ENCODE results near the gene MAGEA9B.
"Not testable (repeated sequence)": the region's sequence is repeated elsewhere in the genome, so short reads cannot be mapped to it uniquely, and the experiment has no call there.

MAGEA9B gene

GRCh38 chrX:149587359-149587758 is at the start of gene MAGEA9B:
Gene MAGEA9B (minus strand): TSS chrX:149587459. CDS start chrX:149583179, 4,280 bp downstream.
- DNase-seq (ENCODE audit: low read depth), result not testable (repeated sequence)

GRCh38 chrX:149633511-149633910 is 46.3 kb upstream of the MAGEA9B start:
- DNase-seq (ENCODE audit: low read depth), result no peak

- no peak for DNase-seq (ENCODE audit: low read depth)
Measured at GRCh38 chrX:149631234-149632165, 44.2 kb upstream of the MAGEA9B start, which contains the start of gene TMEM185A. Gene TMEM185A (minus strand): TSS chrX:149631792. CDS start chrX:149631580, 212 bp downstream.

- DNase-seq (ENCODE audit: low read depth), result no peak
Measured at GRCh38 chrX:149630681-149631233, 43.5 kb upstream of the MAGEA9B start.

GRCh38 chrX:149629730-149630387 is 42.6 kb upstream of the MAGEA9B start:
- no peak for DNase-seq (ENCODE audit: low read depth)

GRCh38 chrX:149628768-149629167 is 41.5 kb upstream of the MAGEA9B start:
- no peak for DNase-seq (ENCODE audit: low read depth)

GRCh38 chrX:149628280-149628679 is 41.0 kb upstream of the MAGEA9B start:
- no peak for DNase-seq (ENCODE audit: low read depth)

GRCh38 chrX:149626829-149627228 is 39.6 kb upstream of the MAGEA9B start:
- DNase-seq (ENCODE audit: low read depth), result not testable (repeated sequence)

- not testable (repeated sequence) for DNase-seq (ENCODE audit: low read depth)
Measured at GRCh38 chrX:149619662-149620061, 32.4 kb upstream of the MAGEA9B start.

- no peak for DNase-seq (ENCODE audit: low read depth)
Measured at GRCh38 chrX:149618871-149619270, 31.6 kb upstream of the MAGEA9B start.

GRCh38 chrX:149611623-149612175 is 24.4 kb upstream of the MAGEA9B start:
- no peak for DNase-seq (ENCODE audit: low read depth)

GRCh38 chrX:149610511-149610910 is 23.3 kb upstream of the MAGEA9B start:
- no peak for DNase-seq (ENCODE audit: low read depth)

GRCh38 chrX:149607699-149608098 is 20.4 kb upstream of the MAGEA9B start:
- no peak for DNase-seq (ENCODE audit: low read depth)

- not testable (repeated sequence) for DNase-seq (ENCODE audit: low read depth)
Measured at GRCh38 chrX:149605248-149605885, 18.1 kb upstream of the MAGEA9B start.

- DNase-seq (ENCODE audit: low read depth), result not testable (repeated sequence)
Measured at GRCh38 chrX:149598603-149599002, 11.3 kb upstream of the MAGEA9B start.

GRCh38 chrX:149595943-149596342 is 8.7 kb upstream of the MAGEA9B start:
- DNase-seq (ENCODE audit: low read depth), result not testable (repeated sequence)

- DNase-seq (ENCODE audit: low read depth), result not testable (repeated sequence)
Measured at GRCh38 chrX:149595214-149595613, 8.0 kb upstream of the MAGEA9B start, which contains the start of gene HSFX2. Gene HSFX2 (minus strand): TSS chrX:149595314. CDS start chrX:149594700, 614 bp downstream.

GRCh38 chrX:149590993-149591392 is 3.7 kb upstream of the MAGEA9B start:
- DNase-seq (ENCODE audit: low read depth), result not testable (repeated sequence)

GRCh38 chrX:149585631-149586030 is 1.6 kb downstream of the MAGEA9B start:
- not testable (repeated sequence) for DNase-seq (ENCODE audit: low read depth)

GRCh38 chrX:149573456-149573855 is 13.8 kb downstream of the MAGEA9B start:
- not testable (repeated sequence) for DNase-seq (ENCODE audit: low read depth)

- no peak for DNase-seq (ENCODE audit: low read depth)
Measured at GRCh38 chrX:149572743-149573142, 14.5 kb downstream of the MAGEA9B start.

GRCh38 chrX:149571770-149572169 is 15.5 kb downstream of the MAGEA9B start:
- no peak for DNase-seq (ENCODE audit: low read depth)
